ENCODE results near the gene TSHZ2.

DNA sequence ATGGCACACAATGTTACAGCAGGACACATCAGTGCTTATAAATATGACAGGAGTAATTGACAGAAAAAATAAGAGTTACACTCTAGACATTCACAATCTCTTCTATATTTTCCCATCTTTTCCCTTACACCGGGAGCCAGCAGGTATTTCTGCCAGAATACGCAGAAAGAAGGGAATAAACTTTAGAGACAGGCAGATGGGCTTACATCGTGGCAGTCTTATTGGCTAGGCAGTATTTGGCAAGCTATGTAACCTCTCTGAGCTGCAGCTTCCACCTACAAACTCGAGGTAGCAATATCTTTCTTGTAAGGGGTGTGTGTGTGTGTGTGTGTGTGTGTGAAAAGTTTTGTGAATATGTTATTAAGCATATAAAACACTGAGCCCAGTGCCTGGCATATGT, 33.0 kb upstream of the TSHZ2 start:
- TF ChIP-seq, protein P1, sequence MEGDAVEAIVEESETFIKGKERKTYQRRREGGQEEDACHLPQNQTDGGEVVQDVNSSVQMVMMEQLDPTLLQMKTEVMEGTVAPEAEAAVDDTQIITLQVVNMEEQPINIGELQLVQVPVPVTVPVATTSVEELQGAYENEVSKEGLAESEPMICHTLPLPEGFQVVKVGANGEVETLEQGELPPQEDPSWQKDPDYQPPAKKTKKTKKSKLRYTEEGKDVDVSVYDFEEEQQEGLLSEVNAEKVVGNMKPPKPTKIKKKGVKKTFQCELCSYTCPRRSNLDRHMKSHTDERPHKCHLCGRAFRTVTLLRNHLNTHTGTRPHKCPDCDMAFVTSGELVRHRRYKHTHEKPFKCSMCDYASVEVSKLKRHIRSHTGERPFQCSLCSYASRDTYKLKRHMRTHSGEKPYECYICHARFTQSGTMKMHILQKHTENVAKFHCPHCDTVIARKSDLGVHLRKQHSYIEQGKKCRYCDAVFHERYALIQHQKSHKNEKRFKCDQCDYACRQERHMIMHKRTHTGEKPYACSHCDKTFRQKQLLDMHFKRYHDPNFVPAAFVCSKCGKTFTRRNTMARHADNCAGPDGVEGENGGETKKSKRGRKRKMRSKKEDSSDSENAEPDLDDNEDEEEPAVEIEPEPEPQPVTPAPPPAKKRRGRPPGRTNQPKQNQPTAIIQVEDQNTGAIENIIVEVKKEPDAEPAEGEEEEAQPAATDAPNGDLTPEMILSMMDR (IDR thresholded peaks at IDR 0.05), result no peak
- TF ChIP-seq POLR2A (IDR thresholded peaks at IDR 0.05), result no peak
